GM18868 (cell line): ENCODE measurements around the gene ALG9.
"Not testable (repeated sequence)": the region's sequence is repeated elsewhere in the genome, so short reads cannot be mapped to it uniquely, and the experiment has no call there.

Experiments used
- ATAC-seq: cut with Tn5 transposase; IDR thresholded peaks from one replicate; pipeline ENCODE4 v1.9.1; 2021; ENCODE audit warnings: mild to moderate bottlenecking, moderate library complexity; ENCODE audit not compliant: unreplicated experiment

The ALG9 gene

DNA sequence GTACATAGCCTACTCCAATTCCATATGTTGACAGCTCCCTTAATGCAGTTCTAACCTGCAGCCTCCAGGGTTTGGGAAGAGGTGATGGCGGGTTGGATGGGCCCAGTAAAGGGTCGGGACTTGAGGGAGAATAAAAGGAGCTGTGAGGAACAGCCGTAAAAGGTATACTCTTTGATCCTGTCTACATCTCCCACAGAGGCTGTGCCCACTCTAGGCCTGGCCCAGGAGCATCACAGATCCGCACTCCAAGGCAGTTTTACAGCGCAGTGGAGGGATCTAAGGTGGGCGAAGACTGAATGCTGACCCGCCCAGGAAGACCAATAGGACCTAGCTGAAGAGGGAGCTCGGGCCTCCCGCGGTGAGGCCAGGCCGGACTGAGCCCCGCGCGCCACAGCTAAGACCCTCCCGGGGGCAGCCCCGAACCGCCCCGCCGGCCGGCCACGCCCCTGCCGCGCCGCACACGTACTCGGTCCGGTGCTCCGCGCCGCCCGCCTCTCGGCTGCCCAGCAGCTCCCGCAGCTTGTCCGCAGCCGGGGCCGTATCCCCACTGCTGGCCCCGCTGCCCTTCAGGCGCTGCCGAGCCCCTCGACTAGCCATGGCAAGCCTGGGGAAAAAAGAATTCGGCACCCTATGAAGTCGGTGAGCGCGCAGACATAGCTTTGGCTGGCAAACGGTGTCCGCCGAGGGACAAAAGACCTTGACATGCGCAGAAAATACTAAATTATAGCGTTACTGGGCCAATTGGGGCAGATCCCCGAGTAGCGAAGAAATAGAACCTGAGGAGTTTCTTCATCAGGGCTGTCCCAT lies at the start of gene ALG9:
TSS of gene ALG9 (minus strand) at position 696 of the 807 bp plus-strand sequence. CDS start at position 597, 99 bp downstream.
- peak; percentile 92 for ATAC-seq

DNA sequence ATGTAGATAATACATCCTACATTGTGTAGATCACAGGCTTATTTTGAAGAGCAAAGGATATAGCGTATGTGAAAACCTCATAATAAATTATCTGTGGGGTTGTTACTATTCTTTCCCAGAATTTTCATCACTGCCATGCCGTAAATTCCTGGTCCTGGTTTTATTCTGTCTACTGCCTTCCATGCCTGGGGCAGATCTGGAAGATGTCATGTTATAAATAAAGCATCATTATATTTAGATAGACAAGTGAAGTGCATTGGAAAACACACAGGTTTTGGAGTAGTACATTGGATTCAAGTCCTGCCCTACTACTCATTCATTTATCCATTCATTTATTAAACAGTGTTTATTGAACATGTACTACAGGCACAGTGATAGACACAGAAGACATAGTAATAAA lies 49.5 kb upstream of the ALG9 start:
- no peak for ATAC-seq

DNA sequence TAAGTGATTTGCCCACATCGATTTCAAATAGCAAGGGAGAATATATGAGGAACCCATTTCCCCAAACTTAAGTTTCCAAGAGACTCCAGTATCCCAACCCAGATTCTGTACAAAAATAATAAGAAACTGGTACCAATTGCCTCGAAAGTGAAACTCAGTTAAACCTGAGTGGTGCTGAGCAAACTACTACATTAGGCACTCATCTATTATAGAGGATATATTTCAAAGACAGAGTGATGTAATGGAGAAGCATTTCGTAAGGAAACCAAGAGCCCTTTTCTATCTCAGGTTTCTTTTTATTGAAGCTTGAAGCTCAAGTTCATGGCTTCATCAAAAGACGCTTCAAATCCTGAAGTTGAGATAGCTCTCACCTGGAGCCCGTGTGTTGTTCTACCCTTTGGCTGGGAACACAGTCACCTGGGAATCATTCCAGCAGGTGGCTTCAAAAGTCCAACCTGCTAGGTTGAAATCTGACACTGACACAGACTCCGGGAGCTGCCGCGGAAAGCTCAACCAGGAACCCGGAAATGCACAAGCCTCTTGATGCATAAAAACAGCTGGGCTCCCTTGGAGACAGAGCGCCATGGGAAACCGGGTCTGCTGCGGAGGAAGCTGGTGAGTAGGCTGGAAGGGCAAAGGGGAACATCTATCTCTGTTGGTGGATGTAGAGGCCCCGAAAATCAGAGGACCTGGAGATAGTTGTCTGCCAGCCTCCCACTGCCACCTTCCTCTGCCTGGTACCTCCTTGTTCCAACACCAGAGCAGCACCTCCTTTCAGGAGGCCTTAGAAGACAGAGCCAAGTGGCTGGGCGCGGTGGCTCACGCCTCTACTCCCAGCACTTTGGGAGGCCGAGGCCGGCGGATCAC lies 47.2 kb upstream of the ALG9 start, which contains the start of gene C11orf52:
TSS of gene C11orf52 (plus strand) at position 524 of the 867 bp plus-strand sequence. CDS start at position 584, 60 bp downstream.
- no peak for ATAC-seq

DNA sequence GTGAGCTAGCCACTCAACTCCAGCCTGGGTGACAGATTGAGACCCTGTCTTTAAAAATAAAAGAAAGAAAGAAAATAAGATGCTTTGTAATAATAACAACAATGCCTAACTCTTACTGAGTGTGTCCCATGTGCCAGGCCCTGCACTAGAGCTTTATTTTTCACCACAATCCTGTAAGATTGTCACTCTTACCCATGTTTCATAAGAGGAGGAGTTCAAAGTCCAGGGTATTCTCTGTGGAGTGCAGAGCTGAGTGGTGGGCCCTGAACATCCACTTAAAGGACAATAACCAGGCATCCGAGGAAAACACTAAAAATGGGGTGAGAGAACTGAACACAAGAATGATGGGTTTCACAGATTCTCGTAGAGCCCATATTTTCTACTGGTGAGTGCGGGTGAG lies 46.4 kb upstream of the ALG9 start:
- ATAC-seq, result no peak

DNA sequence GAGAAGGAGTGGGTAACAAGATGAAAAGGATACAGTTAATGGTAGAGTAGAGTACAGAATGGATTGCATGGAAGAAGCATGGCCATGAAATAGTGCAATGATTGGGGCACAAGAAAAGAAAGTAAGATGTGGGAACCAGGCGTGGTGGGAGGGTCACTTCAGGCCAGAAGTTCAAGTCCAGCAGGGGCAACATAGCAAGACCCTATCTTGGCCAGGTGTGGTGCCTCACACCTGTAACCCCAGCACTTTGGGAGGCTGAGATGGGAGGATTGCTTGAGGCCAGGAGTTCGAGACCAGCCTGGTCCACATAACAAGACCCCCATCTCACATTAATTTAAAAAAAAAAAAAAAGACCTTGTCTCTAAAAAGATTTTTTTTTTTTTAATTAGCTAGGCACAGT lies 45.9 kb upstream of the ALG9 start:
- ATAC-seq, result no peak

GRCh38 chr11:111916768-111917167 lies 45.4 kb upstream of the ALG9 start:
- no peak for ATAC-seq

- no peak for ATAC-seq
Observed at GRCh38 chr11:111913997-111914396, 42.6 kb upstream of the ALG9 start.

DNA sequence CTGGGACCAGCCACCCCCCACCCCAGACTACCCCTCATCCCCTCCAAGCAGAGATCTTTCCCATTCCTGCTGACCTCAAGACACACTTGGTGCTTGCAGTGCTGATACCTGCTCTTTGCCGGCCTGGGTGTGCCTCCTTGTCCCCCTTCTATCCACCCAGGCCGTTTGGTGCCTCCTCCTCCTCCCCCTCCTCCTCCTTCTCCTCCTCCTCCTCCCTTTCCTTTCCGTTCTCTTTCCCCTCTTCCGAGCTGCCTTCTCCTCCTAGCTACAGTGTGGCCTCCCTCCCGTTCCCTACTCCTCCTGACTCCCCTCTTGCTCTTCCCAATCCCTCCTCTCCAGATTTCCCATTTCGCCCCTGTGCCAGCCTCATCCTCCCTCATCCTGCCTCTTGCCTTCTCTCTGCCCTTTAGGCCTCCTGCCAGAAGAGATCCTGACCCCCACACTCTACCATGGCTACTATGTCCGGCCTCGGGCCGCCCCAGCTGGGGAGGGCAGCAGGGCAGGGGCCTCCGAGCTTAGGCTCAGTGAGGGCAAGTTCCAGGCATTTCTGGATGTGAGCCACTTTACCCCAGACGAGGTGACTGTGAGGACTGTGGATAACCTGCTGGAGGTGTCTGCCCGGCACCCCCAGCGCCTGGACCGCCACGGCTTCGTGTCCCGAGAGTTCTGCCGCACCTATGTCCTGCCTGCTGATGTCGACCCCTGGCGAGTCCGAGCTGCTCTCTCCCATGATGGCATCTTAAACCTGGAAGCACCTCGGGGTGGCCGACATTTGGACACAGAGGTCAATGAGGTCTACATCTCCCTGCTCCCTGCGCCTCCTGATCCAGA lies 41.9 kb upstream of the ALG9 start:
- no peak for ATAC-seq

GRCh38 chr11:111912535-111912934 lies 41.2 kb upstream of the ALG9 start, which contains the start of gene HSPB2:
TSS of gene HSPB2 (plus strand) at chr11:111912734. CDS start at chr11:111912830, 96 bp downstream.
- ATAC-seq, result no peak

GRCh38 chr11:111911563-111912401 lies 40.4 kb upstream of the ALG9 start, which contains the start of gene CRYAB:
TSS of gene CRYAB (minus strand) at chr11:111911770. CDS start at chr11:111911724, 46 bp downstream.
- no peak for ATAC-seq

DNA sequence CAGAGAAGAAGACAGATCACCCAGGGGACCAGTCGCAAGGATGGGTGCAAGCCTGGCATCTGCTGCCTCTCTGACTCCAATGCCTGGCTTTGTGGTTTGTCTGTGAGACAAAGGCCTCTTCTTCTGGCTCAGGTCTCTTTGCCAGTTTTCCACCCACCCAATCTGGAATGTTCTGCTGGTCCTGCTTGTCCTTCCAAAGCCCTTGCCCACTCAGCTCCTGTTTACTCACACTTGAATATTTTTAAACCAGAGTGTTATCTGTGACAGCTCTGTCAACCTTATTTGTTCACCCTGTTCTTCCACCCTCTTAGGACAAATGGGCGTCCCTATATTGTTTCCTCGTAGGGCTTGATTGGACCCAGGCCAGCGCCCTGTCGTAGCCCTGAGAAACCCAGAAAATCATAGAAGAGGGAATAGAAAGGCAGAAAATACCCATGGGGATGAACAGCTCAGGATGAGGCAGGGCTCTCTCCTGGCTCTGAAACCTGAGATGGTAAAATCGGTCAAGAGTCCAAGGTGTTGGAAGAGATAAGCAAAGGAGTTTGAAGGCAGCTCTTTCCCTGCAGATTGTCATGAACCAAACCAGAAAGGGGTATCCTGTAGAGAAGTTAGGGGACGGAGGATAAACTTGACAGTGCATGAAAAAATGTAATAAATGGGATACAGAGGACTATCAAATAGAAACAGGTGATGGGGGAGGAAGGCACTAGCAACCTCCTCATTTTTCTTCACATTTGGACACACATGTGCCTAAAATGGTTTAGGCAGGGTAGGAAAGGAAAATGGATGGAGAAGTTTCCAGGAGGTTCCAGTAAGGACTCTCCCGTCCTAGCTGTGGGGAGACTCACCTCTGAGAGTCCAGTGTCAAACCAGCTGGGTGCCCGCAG lies 39.5 kb upstream of the ALG9 start:
- ATAC-seq, result no peak

- no peak for ATAC-seq
Observed at GRCh38 chr11:111909378-111909777, 38.0 kb upstream of the ALG9 start.

DNA sequence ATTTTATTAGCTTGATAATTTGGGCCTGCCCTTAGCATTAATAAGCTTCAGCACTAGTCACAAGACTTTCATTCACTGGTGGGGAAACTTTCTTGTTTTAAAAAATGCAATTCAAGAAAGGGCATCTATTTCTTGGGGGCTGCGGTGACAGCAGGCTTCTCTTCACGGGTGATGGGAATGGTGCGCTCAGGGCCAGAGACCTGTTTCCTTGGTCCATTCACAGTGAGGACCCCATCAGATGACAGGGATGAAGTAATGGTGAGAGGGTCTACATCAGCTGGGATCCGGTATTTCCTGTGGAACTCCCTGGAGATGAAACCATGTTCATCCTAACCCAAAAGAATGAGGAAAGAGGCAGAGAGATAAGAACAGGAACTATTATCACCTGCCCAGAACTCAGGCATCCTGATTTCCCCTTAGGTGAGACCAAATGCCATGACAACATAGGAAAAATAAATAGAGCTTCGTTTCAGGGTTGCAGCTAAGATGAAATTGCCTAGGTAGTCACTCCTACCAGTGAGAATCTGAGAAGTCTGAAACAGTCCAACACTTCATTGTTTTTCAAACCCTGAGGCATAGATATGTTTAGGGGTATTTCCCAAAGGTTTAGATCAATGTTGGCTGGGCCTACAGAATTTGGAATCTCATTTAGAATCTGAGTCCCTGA lies 37.4 kb upstream of the ALG9 start:
- ATAC-seq, result no peak

DNA sequence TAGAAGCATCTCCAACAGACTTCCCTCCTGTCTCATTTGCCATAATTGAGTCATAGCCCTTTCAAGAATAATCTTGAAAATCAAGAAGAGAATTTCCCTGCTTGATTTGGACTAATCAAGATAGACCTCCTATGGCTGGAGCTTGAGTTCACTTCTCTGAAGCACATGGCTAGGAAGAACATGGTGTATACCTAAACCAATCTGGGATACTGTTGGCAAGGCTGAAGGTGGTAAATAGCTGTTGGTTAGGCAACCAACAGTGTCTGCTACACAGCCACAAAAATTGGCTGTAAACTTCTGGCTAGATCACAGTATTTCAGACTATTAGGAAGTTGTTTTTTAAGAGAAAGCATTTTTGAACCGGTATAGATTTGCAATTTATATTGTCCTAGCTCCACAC lies 35.3 kb upstream of the ALG9 start:
- no peak for ATAC-seq

- ATAC-seq, result no peak
Observed at GRCh38 chr11:111905411-111905810, 34.0 kb upstream of the ALG9 start.

DNA sequence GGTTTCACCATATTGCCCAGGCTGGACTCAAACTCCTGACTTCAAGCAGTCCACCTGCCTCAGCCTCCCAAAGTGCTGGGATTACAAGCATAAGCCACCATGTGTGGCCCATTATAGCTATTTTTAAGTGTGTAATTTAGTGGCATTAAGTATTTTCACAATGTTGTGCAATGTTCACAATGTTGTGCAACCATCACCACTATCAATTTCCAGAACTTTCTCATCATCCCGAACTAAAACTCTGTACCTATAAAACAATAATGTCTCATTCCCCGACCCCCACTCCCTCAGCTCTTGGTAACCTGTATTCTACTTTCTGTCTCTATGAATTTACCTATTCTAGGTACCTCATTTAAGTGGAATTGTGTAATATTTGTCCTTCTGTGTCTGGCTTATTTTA lies 15.5 kb upstream of the ALG9 start:
- ATAC-seq, result no peak

DNA sequence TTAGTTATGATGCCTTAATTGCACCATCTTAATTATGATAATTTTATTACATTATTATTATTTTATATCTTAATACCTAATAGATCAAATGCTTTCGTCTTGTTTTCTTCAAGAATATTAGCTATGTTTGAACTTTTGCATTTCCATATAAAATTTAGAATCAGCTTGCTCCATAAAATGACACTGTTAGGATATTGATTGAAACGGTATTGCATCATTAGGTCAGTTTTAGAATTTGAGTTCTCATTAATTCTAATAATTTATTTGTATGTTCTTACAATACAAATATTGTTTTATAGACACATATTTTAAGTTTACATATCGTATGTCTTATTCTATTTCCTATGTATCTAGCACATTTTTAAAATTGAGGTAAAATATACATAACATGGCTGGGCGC lies 14.7 kb upstream of the ALG9 start:
- ATAC-seq, result no peak

GRCh38 chr11:111885053-111885452 lies 13.7 kb upstream of the ALG9 start:
- ATAC-seq, result not testable (repeated sequence)
